ENCODE data around the gene BANP.
"Not testable (repeated sequence)": the region's sequence is repeated elsewhere in the genome, so short reads cannot be mapped to it uniquely, and the experiment has no call there.

Gene BANP

DNA sequence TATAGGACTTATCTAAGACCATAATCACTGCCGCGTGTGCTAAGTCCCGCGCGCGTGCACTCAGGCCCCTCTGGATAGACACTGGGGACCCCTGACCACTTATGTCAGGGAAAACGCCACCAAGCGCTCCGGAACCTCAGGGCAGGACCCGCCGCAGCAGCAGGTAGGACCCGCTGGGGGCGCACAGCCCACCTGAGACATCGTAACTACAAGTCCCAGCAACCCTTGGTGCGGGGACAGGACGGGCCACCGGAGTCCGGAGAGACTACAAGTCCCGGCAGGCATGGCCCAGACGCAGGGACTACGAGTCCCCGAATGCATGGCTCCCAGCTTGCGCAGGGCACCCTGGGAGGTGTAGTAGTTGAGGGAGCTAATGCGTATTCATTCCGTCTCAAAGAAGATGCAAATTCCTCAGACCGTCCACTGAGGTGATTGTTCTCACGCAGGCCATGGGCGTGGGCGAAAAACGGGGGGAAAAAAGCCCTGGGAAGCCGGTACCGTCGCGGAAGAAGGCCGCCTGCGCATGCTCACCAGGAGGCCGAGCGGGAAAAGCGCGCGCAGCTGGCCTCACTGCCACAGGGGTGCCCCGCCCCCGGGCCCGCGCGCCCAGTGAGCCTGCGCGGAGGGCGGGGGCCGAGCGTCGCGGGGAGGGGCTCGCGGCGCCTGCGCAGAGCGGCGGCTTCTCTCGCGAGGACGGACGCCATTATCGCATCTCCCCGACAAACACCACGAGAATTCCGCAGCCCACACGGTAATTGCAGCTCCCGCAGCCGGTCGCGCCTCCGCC is at the start of gene BANP:
TSS of gene BANP (plus strand) at position 670 of the 787 bp plus-strand sequence. CDS start 23,682 bp downstream, outside the sequence.
- peak; percentile 98 for DNase-seq

- not testable (repeated sequence) for DNase-seq
Measured at GRCh38 chr16:87904963-87905362, 46.3 kb upstream of the BANP start.

DNA sequence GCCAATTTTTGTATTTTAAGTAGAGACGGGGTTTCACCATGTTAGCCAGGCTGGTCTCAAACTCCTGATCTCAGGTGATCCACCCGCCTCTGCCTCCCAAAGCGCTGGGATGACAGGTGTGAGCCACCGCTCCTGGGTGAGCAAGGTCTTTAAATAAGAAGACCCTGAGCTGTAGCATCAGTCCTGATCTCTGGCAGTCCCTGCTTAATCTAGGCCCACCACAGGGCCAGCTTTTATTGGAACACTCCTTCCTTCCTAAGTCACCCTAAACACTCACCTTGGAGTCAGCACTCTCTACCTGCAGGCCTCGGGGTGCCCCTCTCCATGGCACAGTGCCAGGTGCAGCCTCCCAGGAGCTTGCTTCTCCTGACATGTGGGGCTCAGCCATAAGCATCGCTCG is 45.7 kb upstream of the BANP start:
- DNase-seq = not testable (repeated sequence)

DNA sequence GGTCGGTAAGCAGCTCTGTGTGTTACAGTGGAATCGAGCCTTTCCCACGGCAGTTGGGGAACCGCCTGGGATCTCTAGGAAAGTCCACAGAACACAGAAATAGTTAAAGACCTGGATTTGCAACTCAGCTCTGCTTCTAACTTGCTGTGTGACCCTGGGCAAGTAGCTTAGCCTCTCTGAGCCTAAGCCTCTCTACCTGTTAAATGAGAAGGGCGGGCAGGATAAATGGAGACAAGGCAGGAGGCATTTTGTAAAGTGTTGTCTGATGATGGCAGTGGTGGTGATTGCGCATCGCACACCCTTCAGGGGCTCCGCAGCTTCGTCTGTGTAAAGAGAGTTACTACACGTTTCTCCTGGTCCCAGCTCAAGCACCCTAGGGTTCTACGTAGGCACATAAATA is 43.1 kb upstream of the BANP start:
- DNase-seq = not testable (repeated sequence)

- DNase-seq = peak; percentile 64
Measured at GRCh38 chr16:87909203-87909935, 41.9 kb upstream of the BANP start.

- not testable (repeated sequence) for DNase-seq
Measured at GRCh38 chr16:87911106-87911763, 40.0 kb upstream of the BANP start.

DNA sequence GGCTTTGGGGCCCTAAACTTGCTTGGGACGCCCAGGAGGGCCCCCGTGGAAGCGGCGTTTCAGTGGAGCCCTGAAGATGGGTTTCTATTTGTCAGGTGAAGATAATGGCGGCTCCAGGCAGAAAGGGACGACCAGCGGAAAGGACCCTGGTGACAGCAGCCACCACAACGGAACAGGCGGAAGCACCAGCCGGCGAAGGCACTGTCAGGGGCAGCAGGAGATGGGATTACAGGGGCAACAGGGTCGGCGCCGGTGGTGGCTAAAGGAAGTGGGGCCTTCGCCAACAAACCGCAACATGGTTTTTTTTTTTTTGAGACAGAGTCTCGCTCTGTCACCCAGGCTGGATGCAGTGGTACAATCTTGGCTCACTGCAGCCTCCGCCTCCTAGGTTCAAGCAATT is 38.5 kb upstream of the BANP start:
- DNase-seq = peak; percentile 78

DNA sequence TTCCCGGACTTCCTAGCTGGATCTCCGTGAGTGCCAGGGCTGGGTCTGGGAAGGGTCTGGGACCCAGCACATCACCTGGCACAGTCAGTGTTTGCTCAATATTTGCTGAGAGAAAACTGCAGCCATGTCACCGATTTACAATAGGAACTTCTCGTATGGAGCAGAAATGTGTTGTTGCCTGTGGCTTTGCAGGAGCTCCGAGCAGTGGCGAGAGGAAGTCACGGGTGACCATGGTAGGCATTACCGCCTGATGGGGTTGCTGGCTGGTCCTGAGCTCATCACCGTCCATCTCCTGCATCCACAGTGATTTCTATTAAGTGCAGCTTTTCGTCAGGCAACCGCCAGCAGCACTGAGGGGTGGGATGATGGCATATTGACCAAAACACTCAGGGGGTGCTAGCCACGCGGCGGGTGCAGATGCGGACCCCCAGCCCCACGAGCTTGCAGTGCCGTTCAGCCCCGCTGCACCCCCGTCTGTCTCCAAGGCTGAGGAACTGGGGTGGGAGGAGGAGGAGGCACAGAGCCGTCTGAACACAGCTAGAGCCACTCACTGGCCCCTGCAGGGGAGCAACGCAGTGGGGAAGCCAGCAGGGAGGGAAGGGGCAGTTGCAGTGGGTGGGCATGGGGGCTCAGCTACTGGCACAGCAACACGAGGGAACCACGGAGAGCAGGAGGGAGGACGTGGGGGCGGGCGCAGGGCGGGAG is 37.1 kb upstream of the BANP start:
- peak; percentile 37 for DNase-seq

- no peak for DNase-seq
Measured at GRCh38 chr16:87914812-87915211, 36.4 kb upstream of the BANP start.

GRCh38 chr16:87917503-87917902 is 33.7 kb upstream of the BANP start:
- DNase-seq = no peak

DNA sequence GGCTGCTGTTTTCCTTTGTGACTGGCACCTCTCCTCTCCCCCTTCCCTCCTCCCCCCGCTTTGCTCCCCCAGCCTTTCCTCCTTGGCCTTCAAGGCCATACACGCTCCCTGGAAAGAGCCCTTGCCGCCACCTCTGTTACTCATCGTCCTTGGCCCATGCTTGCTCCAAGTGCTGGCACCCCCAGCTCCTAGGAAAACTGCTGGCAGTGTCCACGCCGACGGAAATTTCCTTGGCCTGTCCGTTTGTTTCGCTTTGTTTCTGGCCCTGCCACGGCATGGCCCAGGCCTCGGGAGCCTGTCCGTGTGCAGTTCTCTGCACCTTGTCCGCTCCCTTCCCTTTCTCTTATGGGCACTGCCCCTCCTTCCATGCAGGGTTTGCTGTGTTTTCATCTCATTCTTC is 32.9 kb upstream of the BANP start:
- no peak for DNase-seq

DNA sequence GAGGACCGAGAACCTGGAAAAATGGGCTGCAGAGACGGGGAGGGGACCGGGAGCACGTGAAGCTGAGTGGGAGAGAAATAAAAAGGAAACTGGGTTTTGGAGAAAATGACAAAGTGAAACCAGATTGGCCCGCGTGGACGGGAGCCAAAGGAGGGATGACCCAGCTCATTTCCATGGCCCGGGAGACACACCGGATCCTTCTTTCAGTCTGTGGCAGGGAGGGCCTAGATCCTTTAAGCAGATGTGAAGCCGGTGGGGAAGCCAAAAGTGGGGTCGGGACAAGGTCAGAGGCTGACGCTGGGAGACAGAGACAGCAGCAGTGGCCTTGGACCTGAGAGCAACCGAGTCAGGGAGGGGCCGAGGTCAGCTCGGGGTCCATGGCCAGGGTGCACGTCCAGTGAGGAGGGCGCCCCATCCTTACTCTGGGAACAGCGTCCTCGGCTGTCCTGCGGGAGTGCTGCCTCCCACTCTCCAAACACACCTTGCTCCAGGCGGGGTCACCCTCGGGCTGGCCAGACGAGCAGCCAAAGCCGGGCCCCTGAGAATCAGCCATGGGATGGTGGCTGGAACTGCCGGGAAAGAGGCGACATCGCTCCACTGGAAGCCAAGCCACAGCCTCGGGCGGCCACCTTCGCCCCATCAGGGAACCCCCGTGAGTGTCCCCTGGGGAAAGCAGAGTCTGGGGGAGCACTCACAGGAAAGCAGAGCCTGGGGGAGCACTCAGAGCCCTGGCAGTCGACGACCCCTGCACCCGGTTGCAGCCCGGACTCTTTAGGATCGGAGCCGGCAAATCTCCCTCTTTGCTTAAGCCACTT is 32.2 kb upstream of the BANP start:
- peak; percentile 44 for DNase-seq

DNA sequence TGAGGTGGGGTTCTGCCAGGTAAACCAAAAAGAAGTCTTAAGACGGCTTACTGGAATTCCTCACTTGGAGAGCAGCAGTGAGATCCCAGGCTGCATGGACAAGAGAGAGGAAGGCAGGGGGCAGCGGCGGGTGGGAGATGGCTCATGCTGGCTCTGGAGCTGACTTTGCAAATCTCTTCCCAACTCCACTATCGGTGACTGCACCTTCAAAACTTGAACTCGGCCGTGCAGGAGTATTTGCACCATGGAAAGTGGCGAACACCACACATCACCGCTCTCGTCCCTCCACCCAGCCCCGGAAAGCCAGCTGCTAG is 31.6 kb upstream of the BANP start:
- no peak for DNase-seq

- DNase-seq = no peak
Measured at GRCh38 chr16:87921236-87921773, 29.9 kb upstream of the BANP start.

- no peak for DNase-seq
Measured at GRCh38 chr16:87922250-87922871, 28.9 kb upstream of the BANP start.

DNA sequence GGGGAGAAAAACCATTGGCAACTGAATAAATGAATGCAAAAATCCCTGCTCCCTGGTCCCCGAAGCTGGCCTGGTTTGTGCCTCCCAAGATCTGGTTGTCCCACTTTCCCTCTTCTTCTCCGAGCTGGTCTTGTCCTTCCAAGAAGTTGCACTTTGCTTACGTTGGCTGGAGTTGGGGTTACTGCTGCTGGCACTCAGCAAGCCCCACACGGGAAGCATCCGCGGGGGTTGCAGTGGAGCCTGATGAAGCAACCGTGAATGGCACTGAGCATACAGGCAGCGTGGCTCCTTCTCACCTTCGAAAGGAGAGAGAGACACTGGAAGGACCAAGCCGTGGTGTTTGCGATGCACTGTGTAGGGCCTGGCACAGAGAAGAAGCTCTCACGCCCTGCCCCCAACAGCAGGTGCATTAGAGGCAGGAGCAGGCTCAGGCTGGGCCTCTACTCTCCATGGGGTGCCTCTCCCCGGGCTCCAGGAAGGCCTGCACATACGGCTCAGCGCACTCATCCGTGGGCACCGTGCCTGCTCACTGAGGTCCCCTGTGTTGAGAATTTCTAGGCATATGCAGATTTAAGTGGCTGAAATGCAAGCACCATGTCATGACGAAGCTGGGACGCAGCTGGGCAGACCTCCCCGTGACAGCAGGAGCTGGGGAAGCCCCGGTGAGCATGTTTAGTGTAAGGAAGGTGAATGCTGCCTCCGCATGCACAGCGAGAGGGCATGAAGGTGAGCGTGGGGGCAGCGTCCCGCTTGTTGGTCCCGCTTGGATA is 27.0 kb upstream of the BANP start:
- DNase-seq = no peak

DNA sequence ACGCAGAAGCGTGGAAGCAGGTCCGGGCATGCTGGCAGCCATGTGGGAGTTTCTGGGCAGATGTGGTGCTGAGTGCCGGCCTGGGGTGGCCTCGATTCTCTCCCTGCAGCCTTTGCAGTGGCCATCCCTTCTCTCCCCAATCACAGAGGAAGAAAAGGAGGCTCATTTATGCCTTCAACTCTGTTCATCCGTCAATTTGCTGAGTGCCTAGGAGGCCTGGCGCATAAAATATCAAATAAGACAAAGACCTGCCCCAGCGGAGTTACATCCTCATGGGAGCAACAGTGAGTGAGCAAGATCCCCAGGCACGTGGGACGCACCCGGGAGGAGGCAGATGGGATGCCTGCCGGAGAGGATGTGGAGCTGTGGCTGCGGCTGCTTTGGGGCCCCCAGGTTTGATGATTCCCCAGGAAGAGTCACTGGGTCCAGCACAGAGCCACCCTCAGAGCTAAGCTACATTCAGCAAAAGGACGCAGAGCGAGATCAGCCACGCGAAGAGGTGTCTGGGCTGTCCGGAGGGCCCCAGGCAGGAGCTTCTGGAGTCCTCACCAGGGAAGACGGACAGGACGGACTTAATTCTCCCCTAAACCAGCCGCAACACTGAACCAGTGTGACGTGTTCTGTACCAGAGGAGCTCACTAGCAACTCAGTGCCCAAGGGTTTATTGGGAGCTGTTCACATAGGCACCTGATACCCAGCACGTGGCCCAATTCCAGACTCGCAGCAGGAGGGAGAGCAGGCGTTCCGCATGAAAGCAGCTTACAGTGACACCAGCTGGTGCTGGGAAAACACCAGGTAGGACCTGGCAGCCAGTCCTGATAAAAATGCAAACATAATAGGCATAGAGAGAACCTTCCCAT is 26.2 kb upstream of the BANP start:
- no peak for DNase-seq

DNA sequence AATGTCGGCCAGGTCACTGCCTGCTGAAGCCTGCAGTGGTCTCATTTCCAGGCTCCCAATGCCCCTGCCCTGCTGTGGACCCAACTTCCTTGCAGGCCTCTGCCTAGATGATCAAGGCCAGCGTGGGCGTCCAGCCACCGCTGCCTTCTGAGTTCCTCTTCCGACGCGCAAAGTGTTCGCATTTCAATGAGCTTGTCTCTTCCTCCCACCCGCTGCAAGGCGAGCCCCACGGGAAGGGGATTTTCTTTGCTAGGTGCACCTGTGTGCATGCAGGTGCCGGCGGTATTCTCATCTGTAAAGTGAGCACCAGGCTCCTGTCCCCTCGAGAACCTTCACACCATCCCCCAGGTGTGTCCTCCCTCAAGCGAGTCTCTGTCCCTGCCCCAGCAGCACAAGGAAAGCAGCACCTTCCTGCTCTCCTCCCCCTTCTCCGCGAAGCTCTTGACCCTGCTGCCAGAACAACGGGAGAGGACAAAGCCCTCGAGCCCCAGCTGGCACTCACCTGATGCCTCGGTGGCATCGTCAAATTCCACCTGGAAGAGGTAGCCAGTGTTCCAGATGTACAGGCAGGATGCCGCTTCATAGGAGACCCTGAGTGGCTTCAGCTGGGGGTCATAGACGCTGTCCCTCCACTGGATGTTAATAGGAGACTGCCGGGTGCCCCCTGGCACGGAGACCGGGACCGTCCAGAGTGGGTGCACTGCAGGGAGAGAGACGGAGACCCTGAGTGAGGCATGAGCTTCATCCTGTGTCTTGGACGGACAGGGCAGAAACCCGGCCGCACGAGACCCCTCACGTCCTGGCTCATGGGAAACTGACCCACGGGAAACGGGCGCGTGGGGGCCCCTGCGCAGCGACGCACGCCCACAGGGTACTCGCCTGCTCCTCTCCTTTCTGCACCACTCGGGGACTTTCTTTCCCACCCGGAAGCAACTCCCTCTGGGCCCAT is 24.7 kb upstream of the BANP start:
- DNase-seq = no peak

GRCh38 chr16:87927195-87927562 is 24.1 kb upstream of the BANP start:
- DNase-seq = no peak
